Activated T-cell treated with anti-CD3 and anti-CD28 coated beads, Interleukin-2, amount 50 U/mL, for 1 hour (primary cell): ENCODE measurements around the gene TNFRSF18.

ENCODE experiments used
- DNase-seq: peaks from one replicate; pipeline ENCODE4 v3.0.0-alpha.2; 2020

TNFRSF18 gene

DNA sequence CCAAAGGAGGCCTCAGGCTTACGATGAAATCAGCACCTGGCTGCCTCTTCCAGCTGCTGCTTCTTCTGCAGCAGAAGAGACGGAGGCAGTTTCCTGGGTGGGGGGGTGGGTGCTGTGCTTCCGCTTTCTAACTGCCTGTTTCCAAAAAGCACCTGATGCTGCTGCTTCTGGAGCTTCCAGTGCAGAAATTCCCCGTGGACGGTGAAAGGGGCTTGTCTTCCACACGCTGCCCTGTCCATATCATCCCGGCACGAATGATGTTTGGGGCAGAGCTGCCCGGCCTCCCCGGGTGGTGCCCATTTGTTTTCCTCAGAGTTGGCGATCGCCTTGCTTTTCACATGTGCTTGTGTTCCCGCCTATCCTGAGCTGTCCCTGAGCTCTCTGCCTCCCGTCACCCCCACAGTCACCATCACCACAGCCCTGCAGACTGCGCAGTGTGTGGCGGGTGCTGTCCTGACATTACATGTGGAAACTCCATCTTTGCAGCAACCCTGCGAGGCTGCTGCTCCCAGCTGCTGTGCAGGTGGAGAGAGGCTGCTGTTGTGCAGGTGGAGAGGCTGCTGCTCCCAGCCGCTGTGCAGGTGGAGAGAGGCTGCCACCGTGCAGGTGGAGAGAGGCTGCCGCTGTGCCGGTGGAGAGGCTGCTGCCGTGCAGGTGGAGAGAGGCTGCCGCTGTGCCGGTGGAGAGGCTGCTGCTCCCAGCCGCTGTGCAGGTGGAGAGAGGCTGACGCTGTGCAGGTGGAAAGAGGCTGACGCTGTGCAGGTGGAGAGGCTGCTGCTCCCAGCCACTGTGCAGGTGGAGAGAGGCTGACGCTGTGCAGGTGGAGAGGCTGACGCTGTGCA, 30.9 kb downstream of the TNFRSF18 start:
- no peak for DNase-seq

DNA sequence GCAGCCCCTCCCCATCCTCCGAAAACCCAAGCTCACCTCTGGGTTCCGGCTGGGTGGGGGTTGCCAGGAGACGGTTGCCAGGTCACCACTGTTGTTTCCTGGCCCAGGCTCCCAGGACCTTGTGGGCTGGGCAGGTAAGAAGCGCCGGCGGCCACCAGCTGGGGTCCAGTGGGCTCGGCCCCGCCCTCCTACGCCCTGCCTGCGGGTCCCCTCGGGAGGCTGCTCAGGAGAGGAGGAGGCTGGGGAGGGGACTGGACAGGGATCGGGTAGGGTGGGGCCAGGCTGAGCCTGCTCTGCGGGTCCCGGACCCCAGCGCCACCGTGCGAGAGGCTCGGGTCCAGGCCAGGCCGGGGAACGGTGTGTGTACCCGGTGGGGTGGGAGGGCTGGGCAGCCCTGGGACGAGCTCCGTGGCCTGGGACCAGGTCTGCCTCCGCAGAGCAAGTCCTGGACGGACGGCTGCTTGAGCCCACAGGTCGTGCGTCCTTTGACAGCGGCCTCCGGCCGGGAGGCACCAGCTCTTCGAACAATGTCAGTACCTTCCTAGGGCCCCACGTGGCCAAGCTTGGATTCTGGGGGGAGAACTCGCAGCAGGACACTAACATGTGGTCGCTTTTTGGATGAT, 32.5 kb downstream of the TNFRSF18 start, which contains the start of gene TTLL10:
TTLL10 (plus strand) TSS at position 88 of the 623 bp plus-strand sequence. CDS start 5,336 bp downstream, outside the sequence.
- DNase-seq, result peak; percentile 65

DNA sequence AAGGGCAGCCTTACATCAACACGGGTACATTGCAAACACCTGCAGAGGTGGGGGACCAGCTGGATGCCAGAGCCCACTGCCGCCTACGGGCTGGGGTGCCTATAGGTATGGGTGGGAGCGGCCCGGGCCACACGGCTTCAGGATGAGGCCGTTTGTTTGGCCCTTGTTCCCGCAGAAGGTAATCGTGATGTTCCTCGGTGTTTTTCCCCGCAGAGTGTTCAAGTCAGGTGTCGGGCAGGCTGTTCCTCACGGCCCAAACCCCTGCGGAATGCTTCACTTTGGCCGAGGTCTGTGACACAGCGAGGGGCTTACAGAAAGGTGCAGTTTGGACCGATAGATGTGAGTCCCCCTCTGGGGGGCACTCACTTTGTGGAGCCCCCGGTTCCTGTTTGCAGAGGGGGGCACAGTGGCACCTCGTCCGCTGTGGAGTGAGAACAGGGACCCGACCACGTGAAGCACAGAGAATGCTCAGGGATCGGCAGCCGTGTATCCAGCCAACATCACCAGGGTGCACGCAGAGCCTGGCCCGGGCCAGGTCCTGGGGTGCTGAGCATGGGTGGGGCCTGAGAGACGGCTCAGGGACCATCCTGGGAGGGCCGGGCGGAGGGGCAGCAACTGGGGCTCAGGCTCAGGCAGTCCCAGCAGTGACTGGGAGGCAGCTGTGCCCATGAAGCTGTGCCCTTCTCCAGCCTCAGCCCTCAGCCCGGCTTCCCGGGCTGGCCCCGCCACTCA, 33.2 kb downstream of the TNFRSF18 start:
- no peak for DNase-seq

DNA sequence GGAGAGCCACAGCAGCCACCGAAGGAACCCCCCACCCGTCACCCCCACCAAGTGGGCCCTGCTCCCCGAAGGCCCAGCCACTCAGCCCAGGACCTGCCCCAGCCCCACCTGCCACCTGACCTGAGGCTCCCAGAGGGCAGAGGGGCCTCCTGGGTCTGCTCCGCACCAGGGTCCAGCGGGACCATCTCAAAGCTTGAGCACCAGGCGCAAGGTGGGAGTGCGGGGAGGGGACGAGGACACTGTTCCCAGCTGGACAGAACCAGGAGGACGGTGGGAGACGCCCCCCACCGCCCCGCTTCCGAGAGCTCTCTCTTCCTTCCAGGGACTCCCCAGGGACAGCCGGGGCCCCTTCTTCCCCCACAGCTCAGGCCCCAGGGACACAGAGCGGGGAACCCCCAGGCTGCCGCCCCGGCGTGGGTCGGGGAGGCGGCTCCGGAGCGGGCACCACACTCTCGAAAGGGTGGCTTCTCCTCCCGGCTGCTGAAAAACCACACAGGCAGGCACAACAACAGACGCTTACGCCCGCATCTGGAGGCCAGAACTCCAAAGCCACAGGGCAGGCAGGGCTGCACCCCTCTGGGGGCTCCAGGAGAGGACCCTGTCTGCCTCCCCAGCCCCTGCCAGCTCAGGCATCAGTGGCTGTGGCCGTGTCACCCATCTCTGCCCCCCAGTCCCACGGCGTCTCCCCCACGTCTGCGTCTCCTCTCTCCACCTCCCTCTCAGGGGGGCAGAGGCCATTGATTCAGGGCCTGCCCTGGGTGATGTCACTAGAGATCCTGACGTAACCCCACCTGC, 34.6 kb downstream of the TNFRSF18 start:
- DNase-seq, result peak; percentile 56

DNA sequence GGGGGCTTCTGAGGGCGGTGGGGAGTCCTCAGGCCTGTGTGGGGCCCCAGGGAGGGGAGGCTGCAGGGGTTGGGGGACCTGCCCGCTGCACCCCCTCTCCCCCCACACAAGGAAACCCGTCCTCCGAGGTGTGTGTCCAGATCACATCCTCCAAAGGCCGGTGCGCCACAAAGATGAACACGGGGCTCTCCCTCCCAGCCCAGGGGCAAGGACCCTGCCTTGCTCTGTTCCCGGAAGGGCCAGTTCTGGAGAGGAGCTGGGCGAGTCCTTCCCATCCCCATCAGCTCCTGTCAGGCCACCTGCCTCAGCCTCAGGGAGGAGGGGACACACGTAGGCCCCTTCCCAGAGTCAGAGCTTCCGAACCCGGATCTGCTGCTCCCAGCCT, 35.2 kb downstream of the TNFRSF18 start:
- DNase-seq, result no peak

DNA sequence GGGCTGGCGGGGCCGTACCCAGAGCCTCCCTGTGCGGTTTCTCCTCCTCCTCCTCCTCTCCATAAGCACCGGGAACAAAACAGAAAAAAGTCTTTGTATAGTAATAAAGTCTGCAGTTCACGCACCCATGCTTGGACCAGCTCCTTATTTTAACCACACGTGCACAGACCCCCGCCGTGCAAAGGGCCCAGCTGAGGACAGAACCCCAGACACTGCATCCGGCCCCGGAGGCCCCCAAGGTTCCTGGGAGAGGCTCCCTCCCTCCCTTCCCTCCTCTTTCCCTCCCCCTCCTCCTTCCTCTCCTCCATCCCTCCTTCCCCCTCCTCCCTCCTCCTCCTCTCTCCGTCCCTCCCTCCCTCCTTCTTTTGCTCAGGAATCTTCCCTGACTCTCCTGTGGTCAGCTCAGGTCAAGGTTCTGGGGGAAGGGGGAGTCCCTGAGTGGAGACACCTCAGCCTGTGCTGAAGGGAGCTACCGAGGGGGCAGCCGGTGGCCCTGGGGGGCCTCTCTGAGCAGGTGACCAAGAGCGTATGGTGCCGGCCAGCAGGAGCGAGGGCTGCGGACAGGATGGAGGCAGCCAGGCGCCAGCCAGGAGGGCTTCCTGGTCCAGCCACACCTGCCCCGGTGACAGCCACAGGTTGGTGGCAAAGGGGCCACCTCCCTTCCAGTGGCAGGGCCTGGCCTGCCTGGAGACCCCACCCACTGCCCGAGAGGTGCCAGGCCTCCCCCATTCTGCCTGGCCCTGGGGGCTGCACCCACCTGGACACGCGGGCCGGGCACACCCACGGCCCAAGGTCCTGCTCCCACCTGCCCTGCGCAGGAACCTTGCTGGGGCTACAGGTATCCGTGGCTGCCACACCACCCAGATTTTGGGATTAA, 35.9 kb downstream of the TNFRSF18 start:
- no peak for DNase-seq

DNA sequence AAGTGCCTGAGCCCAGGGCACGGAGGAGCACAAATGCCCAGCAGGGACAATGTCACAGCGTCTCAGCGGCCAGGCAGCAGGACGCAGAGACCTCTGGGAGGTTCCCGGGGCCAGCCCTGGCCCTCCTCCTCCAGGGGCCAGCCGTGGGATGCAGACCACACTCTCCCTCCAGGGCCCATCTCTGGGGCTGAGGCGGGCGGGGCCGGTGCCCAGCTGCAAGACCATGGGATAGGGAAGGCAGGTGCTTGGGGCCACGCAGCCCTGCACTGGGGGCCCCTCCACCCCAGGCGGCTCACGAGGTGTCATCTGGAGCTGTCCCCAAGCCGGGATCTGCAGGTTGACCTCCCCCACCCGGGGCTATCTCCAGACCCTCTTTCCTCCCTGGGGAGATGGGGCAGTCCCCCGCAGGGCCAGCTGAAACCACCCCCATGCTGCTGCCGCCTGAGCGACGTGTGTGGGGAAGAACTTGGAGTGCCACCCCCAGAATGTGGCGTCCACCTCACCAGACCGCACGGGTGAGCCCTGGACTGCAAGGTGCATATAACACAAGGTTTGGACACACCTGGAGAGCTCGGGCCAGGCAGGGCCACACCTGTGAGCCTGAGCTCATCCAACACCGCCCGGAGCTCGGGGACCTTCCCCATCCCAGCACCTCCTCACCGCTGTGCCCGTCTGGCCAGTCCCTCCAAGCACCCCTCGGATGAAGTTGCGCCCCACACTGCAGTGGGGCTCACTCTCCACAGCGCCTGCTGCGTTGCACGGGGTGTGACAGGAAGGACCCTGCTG, 36.8 kb downstream of the TNFRSF18 start:
- DNase-seq, result no peak

DNA sequence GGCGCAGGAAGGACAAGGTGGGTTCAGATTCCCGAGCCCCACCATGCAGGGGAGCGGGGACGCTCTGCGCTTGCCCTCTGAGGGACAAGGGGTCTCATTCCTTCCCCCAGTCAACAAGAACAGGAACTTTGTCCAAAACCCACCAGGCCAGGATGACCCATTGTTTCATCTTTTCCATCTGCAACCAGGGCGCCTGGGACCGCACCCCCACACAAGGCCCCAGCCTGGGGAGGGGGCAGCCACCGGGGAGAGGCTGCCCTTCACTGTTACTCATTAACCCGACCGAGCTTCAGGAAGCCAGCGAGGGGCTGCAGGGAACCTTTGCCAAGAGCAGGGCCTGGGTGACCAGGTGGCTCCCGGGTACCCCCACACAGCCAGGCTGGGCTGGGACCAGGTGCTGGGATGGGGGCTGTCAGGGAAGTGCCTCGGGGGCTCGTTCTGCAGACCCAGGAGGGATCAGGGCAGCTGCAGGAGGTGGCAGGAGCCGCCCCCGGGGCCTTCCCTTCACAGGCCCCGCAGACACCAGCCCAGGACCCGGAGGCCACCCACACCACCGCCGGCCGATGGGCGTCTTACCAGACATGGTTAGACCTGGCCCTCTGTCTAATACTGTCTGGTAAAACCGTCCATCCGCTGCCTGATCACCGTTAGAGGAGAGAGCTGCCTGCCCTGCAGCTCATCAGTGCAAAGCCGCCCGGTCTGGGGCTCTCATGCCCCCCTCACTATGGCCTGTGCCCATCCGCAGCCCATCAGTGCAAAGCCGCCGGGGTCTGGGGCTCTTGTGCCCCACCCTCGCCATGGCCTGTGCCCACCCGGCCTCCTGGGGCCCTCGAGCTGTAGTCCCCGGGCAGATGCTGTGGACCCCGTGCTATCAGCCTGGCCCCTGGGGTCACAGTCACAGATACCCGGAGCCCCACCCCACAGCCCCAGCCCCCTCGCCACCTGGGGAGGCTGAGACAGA, 37.7 kb downstream of the TNFRSF18 start:
- no peak for DNase-seq

DNA sequence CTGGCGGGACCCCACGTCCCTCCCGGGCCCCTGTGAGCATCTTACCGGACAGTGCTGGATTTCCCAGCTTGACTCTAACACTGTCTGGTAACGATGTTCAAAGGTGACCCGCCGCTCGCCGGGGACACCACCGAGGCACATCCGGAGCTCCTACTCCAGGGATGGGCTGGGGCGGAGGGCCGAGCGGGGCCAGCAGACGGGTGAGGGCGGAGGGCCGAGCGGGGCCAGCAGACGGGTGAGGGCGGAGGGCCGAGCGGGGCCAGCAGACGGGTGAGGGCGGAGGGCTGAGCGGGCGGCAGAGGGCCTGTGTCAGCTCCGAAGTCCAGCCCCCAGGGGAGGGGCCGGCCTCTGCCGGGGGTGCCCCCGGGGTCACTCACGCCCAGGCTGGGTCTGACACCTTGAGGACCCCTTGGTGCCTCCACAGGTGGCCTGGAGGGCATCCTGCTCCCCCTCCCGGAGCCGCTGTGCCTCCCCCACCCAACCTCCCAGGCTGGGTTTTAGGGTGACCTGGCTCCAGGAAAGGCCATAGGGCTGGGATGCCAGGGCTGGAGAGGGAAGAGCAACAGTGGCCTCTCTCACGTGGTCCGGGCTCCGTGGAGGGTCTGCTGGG, 38.4 kb downstream of the TNFRSF18 start:
- no peak for DNase-seq

DNA sequence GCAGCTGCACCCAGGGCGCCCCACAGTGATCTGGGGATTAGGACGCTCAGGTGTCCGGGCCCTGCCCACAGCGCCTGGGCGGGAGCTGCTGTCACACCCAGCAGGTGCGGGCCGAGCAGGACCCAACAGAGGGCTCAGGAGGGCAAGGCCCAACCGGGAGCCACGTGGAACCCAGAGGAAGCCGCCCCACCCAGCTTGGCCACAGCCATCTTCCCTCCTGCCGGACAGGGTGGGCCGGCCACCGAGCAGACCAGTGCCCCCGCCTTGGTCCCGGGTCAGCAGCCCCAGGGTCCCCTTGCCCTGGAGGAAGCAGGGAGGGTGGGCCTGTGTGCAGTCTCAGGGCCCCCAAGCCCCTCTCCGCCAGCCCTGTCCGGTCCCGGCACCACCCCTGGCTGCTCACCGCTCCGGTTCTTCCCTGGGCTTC, 39.0 kb downstream of the TNFRSF18 start:
- no peak for DNase-seq

DNA sequence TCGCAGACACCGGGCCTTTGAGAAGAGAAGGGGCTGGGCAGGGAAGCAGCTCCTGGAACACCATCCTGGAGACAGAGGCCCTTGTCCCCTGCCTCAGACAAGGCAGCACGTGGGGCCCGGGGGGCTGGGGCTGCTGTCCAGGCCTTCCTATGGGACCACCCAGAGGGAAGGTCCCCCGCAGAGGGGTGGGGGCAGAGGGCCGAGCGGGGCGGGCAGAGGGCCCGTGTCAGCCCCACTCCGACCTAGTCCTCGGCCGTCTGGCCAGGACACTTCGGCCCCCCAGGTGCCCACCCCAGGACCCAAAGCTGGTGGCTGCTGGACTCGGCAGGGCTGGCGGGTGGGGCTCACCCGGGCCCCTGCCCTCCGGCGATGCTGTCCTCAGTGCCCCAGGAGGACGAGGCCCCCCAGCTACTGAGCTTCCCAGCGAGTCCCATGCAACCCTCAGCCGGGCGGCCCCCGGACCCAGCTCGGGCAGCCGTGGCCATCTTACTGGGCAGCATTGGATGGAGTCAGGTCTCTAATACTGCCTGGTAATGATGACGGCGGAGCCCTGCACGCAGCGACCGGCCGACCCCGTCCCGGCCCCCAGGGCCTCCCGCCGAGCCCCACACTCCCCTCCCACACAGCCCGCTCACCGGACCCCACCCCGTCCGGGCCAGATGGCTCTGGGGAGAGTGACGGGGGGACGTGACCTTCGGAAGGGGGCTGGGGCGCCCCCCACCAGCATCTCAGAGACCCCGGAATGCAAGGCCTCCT, 39.6 kb downstream of the TNFRSF18 start:
- no peak for DNase-seq

DNA sequence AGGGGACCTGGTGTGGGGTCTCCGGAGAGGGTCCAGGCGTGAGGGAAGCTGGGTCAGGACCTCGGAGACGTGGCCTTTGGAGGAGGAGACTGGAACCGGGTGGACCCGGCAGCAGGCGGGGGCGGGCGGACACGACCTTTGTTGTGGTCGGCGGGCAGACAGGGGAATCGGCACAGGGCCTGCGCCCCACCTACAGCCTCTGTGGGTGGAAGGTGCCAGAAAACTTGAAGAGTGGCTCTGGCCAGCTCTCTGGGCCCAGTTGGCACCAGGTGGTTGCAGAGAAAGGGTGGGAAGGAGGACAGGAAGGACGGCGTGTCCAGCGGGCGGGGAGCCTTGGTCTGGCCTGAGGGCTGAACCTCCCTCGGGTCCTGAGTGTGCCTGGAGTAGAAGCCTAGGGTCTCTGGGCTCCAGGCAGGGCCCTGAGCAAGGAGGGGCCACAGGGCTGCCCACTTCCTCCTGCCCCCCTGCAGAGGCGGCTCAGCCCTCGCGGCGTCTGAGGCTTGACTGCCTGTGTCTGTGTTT, 40.4 kb downstream of the TNFRSF18 start:
- no peak for DNase-seq

DNA sequence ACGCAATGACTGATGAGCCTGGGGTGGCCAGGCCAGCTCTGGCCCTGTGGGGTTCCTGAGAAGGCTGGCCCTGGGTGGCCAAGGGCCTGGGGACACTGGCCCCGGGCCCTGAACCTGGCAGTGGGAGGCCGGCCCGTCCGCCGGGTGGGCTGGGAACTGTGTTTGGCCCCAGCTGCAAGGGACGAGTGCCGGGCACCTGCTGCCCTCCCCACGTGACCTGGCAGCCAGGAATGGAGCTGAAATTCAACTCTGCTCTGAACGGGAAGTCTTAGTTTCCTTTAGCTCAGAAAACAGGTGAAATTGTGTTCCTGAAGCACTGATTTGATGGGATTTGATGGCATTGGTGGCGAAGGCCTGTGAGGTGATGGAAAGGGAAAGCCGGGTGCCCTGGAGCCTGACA, 40.9 kb downstream of the TNFRSF18 start:
- no peak for DNase-seq

DNA sequence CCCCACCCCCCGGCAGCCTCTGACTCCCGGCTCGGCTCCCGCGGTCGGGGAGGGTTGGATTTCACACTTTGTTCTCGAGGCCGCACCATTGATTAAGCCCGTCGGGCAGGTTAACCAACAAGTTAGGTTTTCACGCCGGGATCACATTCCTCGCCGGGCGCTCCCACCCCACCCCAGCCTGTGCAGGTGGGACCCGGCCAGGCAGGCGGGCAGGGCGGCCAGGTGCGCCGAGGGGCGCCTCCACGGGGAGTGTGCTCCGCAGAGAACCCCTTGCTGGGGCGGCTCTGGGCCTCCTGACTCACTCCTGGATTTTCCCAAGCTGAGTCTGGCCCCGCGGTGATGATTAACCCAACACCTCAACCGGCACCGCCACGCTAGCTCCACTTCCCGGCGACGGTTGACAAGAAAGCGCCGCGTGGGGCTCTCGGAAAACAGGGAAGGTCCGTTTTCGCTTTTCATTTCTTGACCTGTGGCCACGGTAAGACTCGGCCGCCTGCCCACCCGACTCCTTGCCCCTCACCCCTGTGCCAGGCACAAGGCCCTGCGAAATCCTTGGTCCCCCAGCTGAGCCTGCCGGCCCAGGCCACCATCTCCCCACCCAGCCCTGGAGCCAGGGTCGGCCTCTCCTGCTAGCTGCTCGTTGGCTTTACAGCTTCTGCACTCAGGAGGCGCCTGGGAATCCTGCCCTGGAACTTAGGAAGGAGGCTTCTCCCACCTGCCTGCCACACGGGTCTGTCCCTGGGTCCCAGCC, 41.5 kb downstream of the TNFRSF18 start:
- DNase-seq, result no peak

DNA sequence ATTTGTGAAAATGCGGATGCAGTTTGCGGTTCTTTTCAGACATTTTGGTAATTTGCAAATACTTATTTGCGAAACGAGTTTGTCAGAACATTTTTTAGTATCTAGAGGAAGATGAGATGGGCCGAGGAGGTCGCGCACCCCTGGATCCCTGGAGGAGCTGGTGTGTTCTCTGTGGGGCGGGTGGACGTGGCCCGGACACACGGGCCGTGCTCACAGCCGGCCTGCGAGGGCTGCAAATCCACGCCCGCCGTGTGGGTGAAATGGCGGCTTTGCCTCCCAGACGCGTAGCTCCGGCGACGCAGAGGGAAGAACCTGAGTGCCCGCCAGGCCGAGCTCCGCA, 42.1 kb downstream of the TNFRSF18 start:
- no peak for DNase-seq

DNA sequence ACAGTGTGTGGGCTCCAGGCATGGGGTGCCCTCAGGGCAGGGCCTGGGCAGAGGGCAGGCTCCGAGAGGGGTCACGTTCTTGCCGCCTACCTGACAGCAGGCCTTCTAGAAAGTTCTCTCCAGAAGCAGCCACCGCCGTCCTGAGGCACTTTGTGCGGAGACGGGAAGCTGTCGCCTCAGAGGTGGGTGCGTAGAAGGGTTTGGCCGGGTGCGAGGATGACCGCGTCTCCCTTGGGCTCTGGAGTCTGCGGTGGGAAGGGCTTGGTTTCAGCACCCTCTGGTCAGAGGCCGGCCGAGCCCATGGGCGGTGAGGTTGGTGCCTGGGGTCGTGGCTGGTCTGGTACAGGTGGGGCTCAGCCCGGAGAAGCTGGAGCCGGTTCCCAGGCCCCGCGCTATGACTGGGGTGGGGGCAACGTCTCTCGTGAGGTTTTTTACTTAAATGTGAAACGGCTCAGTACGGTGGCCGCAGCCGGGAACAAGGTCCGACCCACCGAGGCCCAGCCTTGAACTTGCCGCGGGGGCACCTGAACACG, 42.8 kb downstream of the TNFRSF18 start:
- DNase-seq, result no peak
